HPDE6-E6E7 (cell line): ENCODE data around the gene SLCO3A1.

Experiments used
- DNase-seq: peaks from one replicate; pipeline ENCODE4 v3.0.0; 2011; ENCODE audit warnings: missing footprints; ENCODE audit errors: extremely low spot score

The SLCO3A1 gene

GRCh38 chr15:91966194-91966552 lies 112.7 kb downstream of the SLCO3A1 start:
- DNase-seq, result no peak

DNA sequence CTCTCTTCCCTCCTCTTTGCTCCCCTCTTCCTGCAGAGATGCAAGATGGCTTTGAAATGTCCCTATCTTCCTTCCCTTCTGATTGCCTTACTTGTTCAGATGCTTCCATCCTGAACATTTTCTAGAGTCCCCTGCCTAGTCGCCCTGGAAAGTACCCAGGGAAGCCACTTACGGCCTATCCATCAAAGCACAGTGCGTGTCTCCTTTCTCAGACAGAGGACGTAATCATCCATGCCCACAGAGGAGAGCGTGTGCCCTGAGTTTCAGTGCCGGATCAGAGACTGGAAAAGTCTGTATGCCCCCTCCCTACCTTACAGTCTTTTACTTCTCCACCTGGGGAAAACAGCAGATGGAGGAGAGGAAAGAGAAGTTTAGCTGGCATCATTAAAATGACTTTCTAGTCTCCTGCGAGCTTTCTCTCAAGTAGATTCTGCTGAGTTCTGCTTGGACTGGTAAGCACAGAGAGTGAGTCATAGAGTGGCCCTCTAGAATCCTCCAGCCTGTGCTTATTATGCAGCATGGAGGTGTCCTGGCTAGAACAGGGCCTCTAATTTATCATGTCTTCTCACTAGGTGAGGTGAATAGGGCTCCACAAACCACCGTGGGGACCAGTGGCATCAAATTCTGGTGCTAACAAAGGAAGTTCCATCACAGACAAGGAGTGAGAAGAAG lies 114.6 kb downstream of the SLCO3A1 start:
- DNase-seq, result no peak

GRCh38 chr15:91968610-91969009 lies 115.1 kb downstream of the SLCO3A1 start:
- no peak for DNase-seq

DNA sequence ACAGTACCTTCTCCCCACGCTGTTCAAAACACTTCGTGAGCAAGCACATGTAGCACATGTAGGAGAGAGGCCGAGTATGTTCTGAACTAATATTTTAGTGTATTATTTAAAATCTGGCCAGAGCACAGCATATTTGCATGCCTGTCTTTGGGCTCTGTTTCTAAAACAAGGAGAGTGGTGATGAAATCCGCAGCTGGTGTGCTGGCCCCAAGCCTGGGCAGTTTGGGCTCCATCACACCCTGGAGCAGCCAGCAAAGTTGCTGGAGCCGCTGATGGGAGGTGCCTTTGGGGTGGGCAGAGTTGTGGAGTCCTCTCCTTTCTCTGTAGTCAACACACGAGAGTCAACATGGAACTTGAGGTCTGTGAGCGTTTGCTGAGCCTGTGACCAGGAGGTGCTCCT lies 116.6 kb downstream of the SLCO3A1 start:
- DNase-seq, result no peak

GRCh38 chr15:91973481-91973880 lies 120.0 kb downstream of the SLCO3A1 start:
- DNase-seq, result no peak

GRCh38 chr15:91974321-91974720 lies 120.8 kb downstream of the SLCO3A1 start:
- DNase-seq, result peak; percentile 53

GRCh38 chr15:91975241-91975978 lies 121.9 kb downstream of the SLCO3A1 start:
- no peak for DNase-seq

- no peak for DNase-seq
Observed at GRCh38 chr15:91976966-91977365, 123.5 kb downstream of the SLCO3A1 start.

- no peak for DNase-seq
Observed at GRCh38 chr15:91980502-91981267, 127.2 kb downstream of the SLCO3A1 start.

DNA sequence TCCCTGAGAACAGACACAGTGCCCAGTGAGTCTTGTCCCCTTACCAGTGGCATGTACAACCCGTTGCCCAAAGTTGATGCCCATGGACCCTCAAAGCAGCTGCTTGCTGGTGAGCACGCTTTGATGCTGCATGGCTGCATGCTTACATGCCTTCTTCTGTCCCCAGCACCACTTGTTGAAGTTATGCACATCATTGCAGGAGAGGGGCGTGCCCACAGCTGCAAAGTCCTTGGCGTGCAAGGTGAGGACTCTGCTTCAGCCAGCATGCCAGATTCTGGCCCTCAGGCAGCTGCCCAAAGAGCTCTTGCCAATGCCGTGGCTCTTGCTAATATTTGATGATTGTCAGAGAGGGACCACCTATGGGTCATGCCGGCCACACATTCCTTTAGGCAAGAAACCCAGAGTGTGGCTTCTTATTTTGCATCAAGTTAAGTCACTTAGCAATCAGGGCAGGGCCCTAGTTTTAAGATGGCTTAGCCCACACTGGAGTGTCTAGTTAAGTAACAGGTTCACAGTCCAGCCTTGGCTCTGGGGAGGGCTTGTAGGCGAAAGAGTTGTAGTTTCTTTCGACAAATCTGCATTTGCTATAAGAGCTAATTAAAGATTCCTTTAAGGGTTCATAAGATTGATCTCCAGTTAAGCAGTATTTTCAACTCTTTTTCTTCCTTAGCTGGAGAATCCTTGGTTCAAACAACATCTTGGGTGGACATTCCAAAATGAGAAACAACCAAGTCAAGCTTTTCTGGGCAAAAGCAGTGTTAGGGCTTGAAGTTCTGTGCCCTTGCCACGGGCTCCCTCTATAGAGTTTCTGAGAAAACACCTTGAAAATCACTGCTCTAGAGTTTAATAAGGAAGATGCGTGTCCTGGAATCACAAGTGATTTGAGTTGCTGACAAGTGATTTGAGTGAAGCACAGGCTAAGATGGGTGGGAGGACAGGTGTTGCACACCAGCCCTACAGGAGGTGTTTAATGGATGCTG lies 128.6 kb downstream of the SLCO3A1 start:
- DNase-seq, result no peak

- no peak for DNase-seq
Observed at GRCh38 chr15:91983729-91984340, 130.3 kb downstream of the SLCO3A1 start.

DNA sequence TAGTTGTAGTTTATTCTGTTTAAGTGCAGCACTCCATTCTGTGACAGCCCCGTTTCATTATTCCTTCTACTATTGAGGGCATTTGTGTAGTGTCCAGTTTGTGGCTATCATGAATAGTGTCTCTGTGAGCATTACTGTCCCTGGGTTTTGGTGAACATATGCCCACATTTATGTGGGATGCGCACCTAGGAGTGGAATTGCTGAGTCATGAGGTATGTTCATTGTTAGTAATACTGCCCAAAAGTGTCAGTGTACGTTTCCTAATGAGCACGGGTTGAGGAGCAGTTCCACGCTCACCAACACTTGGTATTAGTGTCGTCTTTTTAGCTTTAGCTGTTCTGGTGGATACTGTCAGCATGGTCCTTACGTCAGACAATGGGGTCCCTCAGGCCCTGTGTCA lies 131.8 kb downstream of the SLCO3A1 start:
- DNase-seq, result no peak

- DNase-seq, result no peak
Observed at GRCh38 chr15:91988071-91988470, 134.6 kb downstream of the SLCO3A1 start.

DNA sequence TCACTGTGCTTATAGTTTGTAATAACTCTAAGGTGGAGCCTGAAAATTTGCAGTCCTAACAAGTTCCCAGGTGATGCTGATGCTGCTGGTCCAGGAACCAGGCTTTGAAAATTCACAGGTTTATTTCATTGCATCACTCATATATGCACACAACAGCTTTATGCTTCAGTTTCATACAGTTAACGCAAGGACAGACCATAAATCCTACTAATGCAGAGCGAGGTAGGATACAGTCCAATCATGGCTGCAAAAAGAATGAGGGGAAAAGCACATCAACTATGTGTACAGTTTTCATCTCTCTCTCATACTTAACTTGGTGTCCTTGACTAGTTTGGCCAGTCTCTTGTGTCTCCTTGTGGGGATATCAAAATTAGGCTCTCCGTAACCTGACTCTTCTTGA lies 135.1 kb downstream of the SLCO3A1 start:
- DNase-seq, result no peak

DNA sequence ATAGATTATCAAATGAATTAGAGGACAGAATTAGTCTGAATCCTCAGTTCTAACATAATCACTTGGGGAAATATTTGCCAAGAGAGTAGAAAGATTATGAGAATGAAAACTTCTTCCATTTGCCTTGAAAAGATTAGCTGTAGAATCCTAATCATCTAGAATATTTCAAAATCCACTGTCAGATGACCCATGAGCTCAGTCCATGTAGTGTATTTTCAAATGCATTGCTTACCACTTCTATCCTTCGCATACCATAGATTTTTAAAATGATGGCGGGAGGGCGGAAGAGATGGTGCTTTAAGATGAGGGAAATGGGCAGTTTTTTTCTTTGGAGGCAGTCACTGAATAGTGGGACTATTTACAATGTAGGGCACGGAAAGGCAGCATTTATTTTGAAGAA lies 136.3 kb downstream of the SLCO3A1 start:
- no peak for DNase-seq

- DNase-seq, result no peak
Observed at GRCh38 chr15:91992945-91993344, 139.4 kb downstream of the SLCO3A1 start.

DNA sequence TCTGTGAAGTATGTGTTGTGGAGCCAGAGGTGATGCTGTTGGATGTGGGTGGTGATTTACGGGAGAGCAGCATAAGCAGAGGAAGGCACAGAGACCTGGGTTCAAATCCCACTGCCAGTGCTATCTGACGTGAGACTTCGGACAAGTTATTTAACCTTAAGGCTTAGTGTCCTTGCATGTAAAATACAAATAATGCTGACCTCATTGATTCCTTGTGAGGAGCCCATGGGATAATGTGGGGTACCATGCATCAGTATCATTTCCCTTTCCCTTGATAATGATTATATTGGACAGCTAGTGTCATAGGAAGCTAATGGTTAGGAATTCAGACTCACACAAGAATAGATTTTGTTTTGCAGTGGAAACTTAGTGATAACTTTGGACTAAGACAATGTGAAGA lies 141.6 kb downstream of the SLCO3A1 start:
- no peak for DNase-seq

DNA sequence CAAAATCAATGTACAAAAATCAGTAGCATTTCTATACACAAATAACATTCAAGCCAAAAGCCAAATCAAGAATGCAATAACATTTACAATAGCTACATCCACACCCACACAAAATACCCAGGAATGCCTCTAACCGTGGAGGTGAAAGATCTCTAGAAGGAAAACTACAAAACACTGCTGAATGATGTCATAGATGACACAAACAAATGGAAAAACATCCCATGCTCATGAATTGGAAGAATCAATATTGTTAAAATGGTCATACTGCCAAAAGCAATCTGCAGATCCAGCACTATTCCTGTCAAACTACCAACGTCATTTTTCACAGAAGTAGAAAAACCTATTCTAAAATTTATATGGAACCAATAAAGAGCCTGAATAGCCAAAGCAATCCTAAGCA lies 143.7 kb downstream of the SLCO3A1 start:
- no peak for DNase-seq

GRCh38 chr15:92000709-92001108 lies 147.2 kb downstream of the SLCO3A1 start:
- DNase-seq, result no peak

GRCh38 chr15:92001307-92001706 lies 147.8 kb downstream of the SLCO3A1 start:
- no peak for DNase-seq

GRCh38 chr15:92002666-92003065 lies 149.2 kb downstream of the SLCO3A1 start:
- no peak for DNase-seq
